Measurements from ENCODE around the gene THAP8. TPM values are rescaled to one million over a fixed set of nuclear protein-coding genes. Genes with fewer than 3 reads are reported as not detected.

Gene THAP8
- polyA plus RNA-seq, 3 donors, result 2.4 to 6.0 (median 3.1) TPM

- Histone ChIP-seq H2AFZ (ENCODE audit: insufficient read depth, low read depth, low read length, poor library complexity, severe bottlenecking) (no peak overlapping the region), H4K20me1 (ENCODE audit: insufficient read depth, low read length) (no peaks in the 10 kb centered on the region), H3K9me3 (replicated peaks in 1 of 2; ENCODE audit: control insufficient read depth in 1 of 2, insufficient read depth in 1 of 2, low read length in 2 of 2) (no peaks in the 10 kb centered on the region), H3K4me1 (ENCODE audit: control insufficient read depth in 1 of 2, insufficient read depth in 2 of 2, low read length in 2 of 2) (peaks cover 25 to 26% of the 10 kb centered on the region in 2 donors), H3K27ac (ENCODE audit: low read depth in 1 of 2, low read length in 2 of 2) (no peak overlapping the region), H3K4me2 (replicated peaks; ENCODE audit: extremely low read depth, low read length, poor library complexity, severe bottlenecking) (no peak overlapping the region), H3K4me3 (replicated peaks in 1 of 3; ENCODE audit: low read depth in 2 of 3, low read length in 3 of 3) (no peak overlapping the region), H3K9ac (ENCODE audit: insufficient read depth, low read length, poor library complexity, severe bottlenecking) (no peak overlapping the region), H3K79me2 (ENCODE audit: insufficient read depth, low read length) (peaks cover under 1% of the 10 kb centered on the region), H3K36me3 (replicated peaks in 1 of 2; ENCODE audit: control insufficient read depth in 1 of 2, insufficient read depth in 2 of 2, low read length in 2 of 2) (no peaks in the 10 kb centered on the region), H3K27me3 (ENCODE audit: control insufficient read depth in 2 of 2, insufficient read depth in 2 of 2, low read length in 2 of 2) (peaks cover 0 to 3% of the 10 kb centered on the region in 2 donors)
- DNase-seq, result no peak
- Mint-ChIP-seq H3K36me3 (no peaks in the 10 kb centered on the region), H3K27ac (peak overlapping the region in 2 of 7 donors; percentile 11 to 37), H3K27me3 (ENCODE audit: low read depth in 3 of 3) (peaks cover 4 to 21% (median 20%) of the 10 kb centered on the region in 3 donors), H3K4me3 (no peak overlapping the region), H3K9me3 (peaks cover 3 to 11% (median 7%) of the 10 kb centered on the region in 7 donors), H3K4me1 (peaks cover 23% of the 10 kb centered on the region)
- intact Hi-C loops (cut with micrococcal nuclease), result no loop called here
- TF ChIP-seq CTCF (IDR thresholded peaks at IDR 0.05), result no peak
- WGBS (ENCODE audit: insufficient coverage), result 100% methylated on average over 1 of the region's 4 CpGs
Measured at GRCh38 chr19:35990156-35990555, 63.9 kb downstream of the THAP8 start.

GRCh38 chr19:35988824-35989223 lies 65.3 kb downstream of the THAP8 start:
- TF ChIP-seq CTCF (IDR thresholded peaks at IDR 0.05), result no peak
- no peaks in the 10 kb centered on the region for H3K36me3 ChIP-seq (replicated peaks in 1 of 2; ENCODE audit: control insufficient read depth in 1 of 2, insufficient read depth in 2 of 2, low read length in 2 of 2)
- no peaks in the 10 kb centered on the region for H3K36me3 Mint-ChIP-seq
- no peak overlapping the region for H2AFZ ChIP-seq (ENCODE audit: insufficient read depth, low read depth, low read length, poor library complexity, severe bottlenecking)
- H3K9me3 Mint-ChIP-seq, result peaks cover 3 to 11% (median 7%) of the 10 kb centered on the region in 7 donors
- H4K20me1 ChIP-seq (ENCODE audit: insufficient read depth, low read length), result no peaks in the 10 kb centered on the region
- DNase-seq, result no peak
- peak overlapping the region in 1 of 7 donors; percentile 53 for H3K27ac Mint-ChIP-seq
- H3K4me1 Mint-ChIP-seq, result peaks cover 17% of the 10 kb centered on the region
- no peak overlapping the region for H3K27ac ChIP-seq (ENCODE audit: low read depth in 1 of 2, low read length in 2 of 2)
- no peak overlapping the region for H3K4me3 Mint-ChIP-seq
- H3K27me3 Mint-ChIP-seq (ENCODE audit: low read depth in 3 of 3), result peaks cover 6 to 28% (median 24%) of the 10 kb centered on the region in 3 donors
- 100% methylated on average over 1 of the region's 3 CpGs for WGBS (ENCODE audit: insufficient coverage)
- no peaks in the 10 kb centered on the region for H3K79me2 ChIP-seq (ENCODE audit: insufficient read depth, low read length)
- H3K9me3 ChIP-seq (replicated peaks in 1 of 2; ENCODE audit: control insufficient read depth in 1 of 2, insufficient read depth in 1 of 2, low read length in 2 of 2), result no peaks in the 10 kb centered on the region
- peaks cover 0 to 3% of the 10 kb centered on the region in 2 donors for H3K27me3 ChIP-seq (ENCODE audit: control insufficient read depth in 2 of 2, insufficient read depth in 2 of 2, low read length in 2 of 2)
- H3K4me2 ChIP-seq (replicated peaks; ENCODE audit: extremely low read depth, low read length, poor library complexity, severe bottlenecking), result no peak overlapping the region
- no peak overlapping the region for H3K4me3 ChIP-seq (replicated peaks in 1 of 3; ENCODE audit: low read depth in 2 of 3, low read length in 3 of 3)
- H3K9ac ChIP-seq (ENCODE audit: insufficient read depth, low read length, poor library complexity, severe bottlenecking), result no peak overlapping the region
- peaks cover 14 to 17% of the 10 kb centered on the region in 2 donors for H3K4me1 ChIP-seq (ENCODE audit: control insufficient read depth in 1 of 2, insufficient read depth in 2 of 2, low read length in 2 of 2)
- intact Hi-C loops (cut with micrococcal nuclease), result no loop called here

All from CD14-positive monocyte (primary cell).